K562 (cell line): Measurements from ENCODE around the gene VWA7. TPM values are rescaled to one million over a fixed set of nuclear protein-coding genes. Genes with fewer than 3 reads are reported as not detected.

Source experiments
- CAMTA2 ChIP-seq: fragments of 250-450 bp; sonication (Bioruptor Pico); conservative IDR thresholded peaks from 2 replicates; pipeline ENCODE4 v1.5.1; 2022
- ETV5 ChIP-seq: sonication (generic); formaldehyde crosslinking; IDR thresholded peaks from 2 replicates; pipeline ENCODE4 v1.4.0; 2020; ENCODE audit warnings: low read depth, mild to moderate bottlenecking, missing genetic modification reagents
- FIP1L1 ChIP-seq: fragments of 200-400 bp; formaldehyde crosslinking; IDR thresholded peaks from 2 replicates; pipeline ENCODE4 v1.6.1; 2018; ENCODE audit warnings: mild to moderate bottlenecking, low read depth, low read length; ENCODE audit not compliant: poor library complexity, severe bottlenecking
- FOXP1 ChIP-seq: sonication (generic); formaldehyde crosslinking; IDR thresholded peaks from 2 replicates; pipeline ENCODE4 v1.8.0; 2022; ENCODE audit warnings: mild to moderate bottlenecking, missing genetic modification reagents
- GTF2A2 ChIP-seq: IDR thresholded peaks from 2 replicates; pipeline ENCODE4 v1.6.1; 2016; ENCODE audit warnings: mild to moderate bottlenecking, missing genetic modification characterization, missing compliant biosample characterization
- HDAC8 ChIP-seq: fragments of 450-650 bp; IDR thresholded peaks from 2 replicates; pipeline ENCODE4 v1.6.1; 2016; ENCODE audit warnings: mild to moderate bottlenecking, missing genetic modification characterization, moderate library complexity, missing compliant biosample characterization
- HES1 ChIP-seq: fragments of 450-650 bp; IDR thresholded peaks from 2 replicates; pipeline ENCODE4 v1.6.1; 2016; ENCODE audit warnings: low read depth, mild to moderate bottlenecking, moderate library complexity
- HMG20A ChIP-seq: fragments of 450-650 bp; formaldehyde crosslinking; conservative IDR thresholded peaks from 2 replicates; pipeline ENCODE4 v1.4.0; 2020; ENCODE audit warnings: mild to moderate bottlenecking, mixed read lengths
- MTA2 ChIP-seq: fragments of 450-650 bp; IDR thresholded peaks from 2 replicates; pipeline ENCODE4 v1.6.1; 2016; ENCODE audit warnings: low read depth
- NCOA1 ChIP-seq: fragments of 450-650 bp; IDR thresholded peaks from 2 replicates; pipeline ENCODE4 v1.6.1; 2016; ENCODE audit warnings: low read depth
- NCOA2 ChIP-seq, 2 experiments: fragments of 450-650 bp; IDR thresholded peaks; 2 replicates each; pipeline ENCODE4 v1.6.1; 2018; ENCODE audit warnings: mild to moderate bottlenecking in 2 of 2, moderate library complexity in 1 of 2; ENCODE audit not compliant: partially characterized antibody in 2 of 2
- RBM22 ChIP-seq: fragments of 200-400 bp; formaldehyde crosslinking; IDR thresholded peaks from 2 replicates; pipeline ENCODE4 v1.6.1; 2018; ENCODE audit warnings: low read length, low read depth; ENCODE audit not compliant: poor library complexity, severe bottlenecking
- STAG1 ChIP-seq: sonication (generic); formaldehyde crosslinking; IDR thresholded peaks from 2 replicates; pipeline ENCODE4 v1.5.0; 2020; ENCODE audit warnings: missing genetic modification reagents, borderline replicate concordance
- TAL1 ChIP-seq: fragments of 450-650 bp; IDR thresholded peaks from 2 replicates; pipeline ENCODE4 v1.6.1; 2016; ENCODE audit warnings: mild to moderate bottlenecking
- TFAM ChIP-seq: fragments of 250-450 bp; sonication (Bioruptor Pico); conservative IDR thresholded peaks from 2 replicates; pipeline ENCODE4 v1.5.0; 2021; ENCODE audit warnings: mild to moderate bottlenecking, moderate library complexity
- THAP7 ChIP-seq: fragments of 250-450 bp; sonication (Bioruptor Pico); IDR thresholded peaks from 2 replicates; pipeline ENCODE4 v1.5.0; 2021
- ZC3H4 ChIP-seq: sonication (generic); formaldehyde crosslinking; IDR thresholded peaks from 2 replicates; pipeline ENCODE4 v1.9.0; 2021; ENCODE audit warnings: missing genetic modification reagents, borderline replicate concordance
- ZNF175 ChIP-seq: fragments of 200-800 bp; sonication (Bioruptor generic); IDR thresholded peaks from 2 replicates; pipeline ENCODE4 v1.6.1; 2016; ENCODE audit warnings: low read depth, mild to moderate bottlenecking, missing genetic modification characterization, missing compliant biosample characterization
- ZNF589 ChIP-seq: fragments of 200-800 bp; sonication (Bioruptor generic); IDR thresholded peaks from 2 replicates; pipeline ENCODE4 v1.6.1; 2016; ENCODE audit warnings: low read depth, missing genetic modification characterization, missing compliant biosample characterization
- ZNF644 ChIP-seq: fragments of 200-800 bp; sonication (Bioruptor generic); IDR thresholded peaks from 2 replicates; pipeline ENCODE4 v1.6.1; 2016; ENCODE audit warnings: low read depth, missing genetic modification characterization, missing compliant biosample characterization
- ZNF75A ChIP-seq: fragments of 450-650 bp; formaldehyde crosslinking; IDR thresholded peaks from 2 replicates; pipeline ENCODE4 v1.4.0; 2020; ENCODE audit warnings: mild to moderate bottlenecking
- ZNF766 ChIP-seq: fragments of 200-800 bp; sonication (Bioruptor generic); conservative IDR thresholded peaks from 2 replicates; pipeline ENCODE4 v1.6.1; 2016; ENCODE audit warnings: missing genetic modification characterization, missing compliant biosample characterization
- polyA plus RNA-seq, 8 experiments: library from polyadenylated mRNA; depleted of rRNA in 4 of 8; stranded (reverse) in 5 of 8; unstranded in 3 of 8; fragments of >200 nt; fragmentation: Nextera tagmentation in 2 of 8; fragmentation: Illumina TruSeq in 1 of 8; extraction: Ambion mirVana in 2 of 8; extraction: Trizol in 1 of 8; gene quantifications; 2 replicates each; pipeline versions ENCODE4 v1.2.1 to v1.2.3, GENCODE V29; 2011 to 2014; ENCODE audit warnings: inconsistent platforms in 1 of 8, missing spikeins in 1 of 8
- total RNA-seq, 7 experiments: library from RNA; depleted of rRNA in 6 of 7; stranded (reverse); fragments of >200 nt in 6 of 7; fragmentation: Illumina TruSeq in 2 of 7; extraction: Trizol in 2 of 7; gene quantifications; 2 replicates each; pipeline versions ENCODE4 v1.2.1 to v1.2.3, GENCODE V29; 2011 to 2021; ENCODE audit warnings: low replicate concordance in 1 of 7
- TF ChIP-seq, protein P1 (sequence below): fragments of 250-450 bp; sonication (Bioruptor Pico); IDR thresholded peaks from 2 replicates; pipeline ENCODE4 v1.4.0; 2020; ENCODE audit warnings: borderline replicate concordance
- TF ChIP-seq, protein P2 (sequence below): fragments of 200-800 bp; sonication (Bioruptor generic); IDR thresholded peaks from 2 replicates; pipeline ENCODE4 v1.6.1; 2017; ENCODE audit warnings: missing genetic modification characterization, missing compliant biosample characterization

VWA7 gene
- total and polyA plus RNA-seq, 9 of the 15 experiments (the other 6 are each of a cell fraction or from before 2014, with no cell fraction given): 0.18 to 2.9 (median 0.95) TPM

DNA sequence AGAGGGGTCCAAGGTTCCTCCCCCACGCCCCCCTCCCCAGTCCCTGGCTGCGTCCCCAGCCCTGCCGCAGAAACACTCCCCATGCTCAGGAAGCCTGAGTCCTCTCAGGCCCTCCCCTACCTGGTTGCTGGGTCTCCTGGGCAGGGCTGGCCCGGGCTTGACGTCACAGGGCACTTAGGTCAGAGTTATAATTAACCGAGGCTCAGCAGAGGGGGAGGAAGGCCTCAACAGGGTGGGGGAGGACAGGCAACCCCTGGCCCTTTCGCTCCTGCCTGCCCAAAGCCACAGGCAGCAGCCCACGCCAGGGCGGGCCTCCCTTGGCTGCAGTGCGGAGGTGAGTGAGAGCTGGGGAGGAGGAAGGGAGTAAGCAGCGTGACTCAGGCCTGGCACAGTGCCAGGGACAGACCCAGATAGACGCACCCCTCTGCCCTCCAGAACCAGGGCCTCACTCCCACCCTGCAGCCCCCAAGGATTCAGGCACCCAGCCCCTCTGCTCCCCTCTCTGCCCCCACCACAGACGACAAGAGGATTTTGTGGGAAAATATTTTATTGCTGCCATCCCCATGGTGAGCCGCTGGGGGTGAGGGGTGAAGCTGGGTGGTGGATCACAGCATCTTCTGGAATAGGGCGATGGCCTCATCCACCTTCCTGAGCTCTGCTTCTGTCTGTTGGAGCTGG lies at the start of gene VWA7 (continued):
- TF ChIP-seq, protein P1, sequence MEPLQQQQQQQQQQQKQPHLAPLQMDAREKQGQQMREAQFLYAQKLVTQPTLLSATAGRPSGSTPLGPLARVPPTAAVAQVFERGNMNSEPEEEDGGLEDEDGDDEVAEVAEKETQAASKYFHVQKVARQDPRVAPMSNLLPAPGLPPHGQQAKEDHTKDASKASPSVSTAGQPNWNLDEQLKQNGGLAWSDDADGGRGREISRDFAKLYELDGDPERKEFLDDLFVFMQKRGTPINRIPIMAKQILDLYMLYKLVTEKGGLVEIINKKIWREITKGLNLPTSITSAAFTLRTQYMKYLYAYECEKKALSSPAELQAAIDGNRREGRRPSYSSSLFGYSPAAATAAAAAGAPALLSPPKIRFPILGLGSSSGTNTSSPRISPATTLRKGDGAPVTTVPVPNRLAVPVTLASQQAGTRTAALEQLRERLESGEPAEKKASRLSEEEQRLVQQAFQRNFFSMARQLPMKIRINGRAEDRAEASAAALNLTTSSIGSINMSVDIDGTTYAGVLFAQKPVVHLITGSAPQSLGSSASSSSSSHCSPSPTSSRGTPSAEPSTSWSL (CRISPR knock-in tag): peak; percentile 11; the same call in 1 of the 2 replicates
- TF ChIP-seq ETV5 (CRISPR knock-in tag) (peak; percentile 89), NCOA2 (IDR thresholded peaks at IDR 0.05; ENCODE audit: partially characterized antibody in 2 of 2) (no peak), RBM22 (peak; percentile 70), FIP1L1 (peak; percentile 98), THAP7 (CRISPR knock-in tag) (no peak), FOXP1 (CRISPR knock-in tag) (0 out of 2 replicates have a peak, but pooled peaks have one; percentile 89), TAL1 (peak; percentile 40; the same call in 1 of the 2 replicates), ZC3H4 (CRISPR knock-in tag) (no peak), HES1 (peak; percentile 93), ZNF75A (CRISPR knock-in tag) (peak; percentile 63; the same call in 1 of the 2 replicates), MTA2 (peak; percentile 63; the same call in 1 of the 2 replicates), ZNF175 (CRISPR knock-in tag) (peak; percentile 85; the same call in 1 of the 2 replicates), STAG1 (no peak), HDAC8 (tag) (peak; percentile 80; the same call in 1 of the 2 replicates), GTF2A2 (tag) (no peak), TFAM (CRISPR knock-in tag) (no peak), CAMTA2 (CRISPR knock-in tag) (0 out of 2 replicates have a peak, but pooled peaks have one; percentile 78), NCOA1 (peak; percentile 93), HMG20A (no peak), ZNF589 (CRISPR knock-in tag) (peak; percentile 80), ZNF644 (peak; percentile 38; the same call in 1 of the 2 replicates), ZNF766 (CRISPR knock-in tag) (peak; percentile 85)
- TF ChIP-seq, protein P2, sequence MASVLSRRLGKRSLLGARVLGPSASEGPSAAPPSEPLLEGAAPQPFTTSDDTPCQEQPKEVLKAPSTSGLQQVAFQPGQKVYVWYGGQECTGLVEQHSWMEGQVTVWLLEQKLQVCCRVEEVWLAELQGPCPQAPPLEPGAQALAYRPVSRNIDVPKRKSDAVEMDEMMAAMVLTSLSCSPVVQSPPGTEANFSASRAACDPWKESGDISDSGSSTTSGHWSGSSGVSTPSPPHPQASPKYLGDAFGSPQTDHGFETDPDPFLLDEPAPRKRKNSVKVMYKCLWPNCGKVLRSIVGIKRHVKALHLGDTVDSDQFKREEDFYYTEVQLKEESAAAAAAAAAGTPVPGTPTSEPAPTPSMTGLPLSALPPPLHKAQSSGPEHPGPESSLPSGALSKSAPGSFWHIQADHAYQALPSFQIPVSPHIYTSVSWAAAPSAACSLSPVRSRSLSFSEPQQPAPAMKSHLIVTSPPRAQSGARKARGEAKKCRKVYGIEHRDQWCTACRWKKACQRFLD (CRISPR knock-in tag): peak; percentile 93
